Subcutaneous abdominal adipose tissue (tissue), 5 donors: ENCODE results near the gene EIF4A3.

Experiments
- H3K27ac ChIP-seq: one replicate; pipeline ENCODE4 v1.7.0; 2013; ENCODE audit warnings: low read depth, mild to moderate bottlenecking, inconsistent platforms, low read length, moderate library complexity
- H3K27me3 ChIP-seq, 5 donors: one replicate each; pipeline ENCODE4 v1.7.0; 2013; ENCODE audit warnings: low read length in 5 of 5, inconsistent platforms in 1 of 5; ENCODE audit not compliant: control insufficient read depth in 5 of 5, insufficient read depth in 4 of 5
- H3K36me3 ChIP-seq, 5 donors: one replicate each; pipeline ENCODE4 v1.7.0; 2013; ENCODE audit warnings: low read length in 5 of 5; ENCODE audit not compliant: control insufficient read depth in 5 of 5, insufficient read depth in 5 of 5
- H3K4me1 ChIP-seq, 5 donors: one replicate each; pipeline ENCODE4 v1.7.0; 2013; ENCODE audit warnings: low read length in 5 of 5, mild to moderate bottlenecking in 3 of 5, moderate library complexity in 1 of 5; ENCODE audit not compliant: control insufficient read depth in 5 of 5, insufficient read depth in 5 of 5
- H3K4me3 ChIP-seq, 5 donors: one replicate each; pipeline ENCODE4 v1.7.0; 2013; ENCODE audit warnings: low read length in 5 of 5, low read depth in 1 of 5
- H3K9ac ChIP-seq, 5 donors: one replicate each; pipeline ENCODE4 v1.7.0; 2013; ENCODE audit warnings: low read length in 5 of 5, mild to moderate bottlenecking in 4 of 5, moderate library complexity in 3 of 5
- H3K9me3 ChIP-seq, 5 donors: one replicate each; pipeline ENCODE4 v1.7.0; 2013; ENCODE audit warnings: low read length in 5 of 5; ENCODE audit not compliant: control insufficient read depth in 5 of 5
- donor health status: healthy.
- donor health status: healthy.
- donor health status: healthy.
- donor health status: healthy.
- donor health status: healthy.

The EIF4A3 gene

DNA sequence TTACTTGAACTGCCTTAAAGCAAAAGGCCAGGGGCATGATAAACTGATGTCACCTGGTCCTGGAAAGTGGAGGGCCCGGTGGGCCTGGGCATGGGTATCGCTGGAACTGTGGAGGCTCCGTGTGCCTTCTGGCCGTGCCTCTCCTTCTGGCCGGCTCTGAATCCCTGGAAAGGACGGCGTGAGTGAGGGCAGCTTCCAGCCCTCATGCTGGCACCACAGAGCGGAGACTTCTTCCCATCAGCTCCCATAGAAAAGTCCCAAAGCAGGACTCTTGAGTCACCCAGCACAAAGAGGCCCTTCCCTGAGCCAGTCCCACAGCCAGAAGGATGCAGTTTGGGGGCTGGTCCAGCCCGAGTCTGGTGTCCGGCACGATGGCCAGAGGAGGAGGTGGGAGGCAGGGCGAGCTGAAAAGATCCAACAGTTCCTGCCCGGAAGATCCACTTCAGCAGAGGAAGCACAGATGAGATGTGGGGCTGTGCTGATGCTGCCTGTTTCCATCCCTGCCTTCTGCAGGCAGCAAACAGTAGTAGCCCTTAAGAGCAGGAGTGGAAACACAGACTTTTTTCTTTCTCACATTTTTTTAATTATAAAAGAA lies 37.8 kb downstream of the EIF4A3 start:
- Histone ChIP-seq H3K36me3 (peaks cover 0 to 39% (median 4%) of the 10 kb centered on the region in 5 donors), H3K4me3 (no peak overlapping the region), H3K4me1 (peaks cover 0 to 9% (median 0%) of the 10 kb centered on the region in 5 donors)

DNA sequence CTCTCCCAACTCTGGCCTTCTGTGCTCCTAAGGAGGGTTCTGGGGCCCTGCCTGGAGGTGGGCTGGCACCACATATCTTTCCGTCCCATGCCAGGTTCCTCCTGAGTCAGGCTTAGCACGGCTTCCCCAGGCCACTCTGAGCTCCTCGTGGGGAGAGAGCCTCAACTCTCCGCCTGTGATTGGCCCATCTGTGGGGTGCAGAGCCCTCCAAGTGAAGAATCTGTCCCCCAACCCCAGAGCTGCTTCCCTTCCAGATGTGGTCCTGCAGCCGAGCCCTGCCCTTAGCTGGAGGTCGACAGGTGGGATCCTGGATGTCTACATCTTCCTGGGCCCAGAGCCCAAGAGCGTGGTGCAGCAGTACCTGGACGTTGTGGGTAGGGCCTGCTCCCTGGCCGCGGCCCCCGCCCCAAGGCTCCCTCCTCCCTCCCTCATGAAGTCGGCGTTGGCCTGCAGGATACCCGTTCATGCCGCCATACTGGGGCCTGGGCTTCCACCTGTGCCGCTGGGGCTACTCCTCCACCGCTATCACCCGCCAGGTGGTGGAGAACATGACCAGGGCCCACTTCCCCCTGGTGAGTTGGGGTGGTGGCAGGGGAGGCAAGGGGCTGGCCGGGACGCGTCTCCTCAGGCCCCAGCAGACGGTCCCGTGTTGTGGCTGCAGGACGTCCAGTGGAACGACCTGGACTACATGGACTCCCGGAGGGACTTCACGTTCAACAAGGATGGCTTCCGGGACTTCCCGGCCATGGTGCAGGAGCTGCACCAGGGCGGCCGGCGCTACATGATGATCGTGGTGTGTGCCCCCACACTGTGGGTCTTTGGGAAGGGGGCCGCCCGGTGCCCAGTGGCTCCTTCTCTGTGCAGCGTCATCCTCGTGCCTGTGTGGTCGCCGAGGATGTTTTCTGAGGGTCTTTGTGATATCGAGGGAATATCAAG lies 38.6 kb downstream of the EIF4A3 start:
- Histone ChIP-seq H3K9ac (no peak overlapping the region), H3K4me3 (no peak overlapping the region), H3K4me1 (peaks cover 0 to 9% (median 0%) of the 10 kb centered on the region in 5 donors), H3K27ac (no peak overlapping the region), H3K9me3 (no peaks in the 10 kb centered on the region), H3K27me3 (no peaks in the 10 kb centered on the region), H3K36me3 (peaks cover 0 to 38% (median 4%) of the 10 kb centered on the region in 5 donors)

More for the DNA sequence above, 37.8 kb downstream of the EIF4A3 start:
- Histone ChIP-seq H3K9ac (no peak overlapping the region), H3K9me3 (no peaks in the 10 kb centered on the region), H3K27me3 (no peaks in the 10 kb centered on the region), H3K27ac (no peak overlapping the region)

DNA sequence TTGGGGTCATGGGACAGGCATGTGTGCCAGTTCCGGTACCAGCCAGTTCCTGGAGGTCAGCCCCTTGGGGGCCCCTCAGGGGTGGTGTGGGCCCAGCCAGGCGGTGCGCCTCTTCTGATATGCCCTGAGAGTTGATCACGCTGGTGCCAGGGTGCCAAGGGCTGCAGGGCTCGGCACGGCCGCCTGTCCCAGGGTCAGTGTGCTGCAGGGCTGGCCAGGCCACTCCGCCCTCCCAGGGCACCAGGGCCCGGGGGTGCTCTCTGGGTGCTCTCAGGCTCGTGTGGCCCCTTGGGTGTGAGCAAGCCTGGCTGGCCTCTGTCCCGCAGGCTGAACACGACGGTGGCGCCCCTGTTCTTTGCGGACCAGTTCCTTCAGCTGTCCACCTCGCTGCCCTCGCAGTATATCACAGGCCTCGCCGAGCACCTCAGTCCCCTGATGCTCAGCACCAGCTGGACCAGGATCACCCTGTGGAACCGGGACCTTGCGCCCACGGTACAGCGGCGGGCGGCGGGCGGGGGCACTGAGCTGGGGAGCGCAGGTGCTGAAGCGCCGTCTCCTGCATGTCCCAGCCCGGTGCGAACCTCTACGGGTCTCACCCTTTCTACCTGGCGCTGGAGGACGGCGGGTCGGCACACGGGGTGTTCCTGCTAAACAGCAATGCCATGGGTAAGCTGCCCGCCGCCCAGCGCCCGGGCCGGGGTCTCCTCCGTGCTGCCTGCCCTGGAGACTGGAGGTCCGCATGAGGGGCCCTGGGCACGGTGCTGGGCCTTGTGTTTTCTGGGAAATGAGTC lies 39.5 kb downstream of the EIF4A3 start:
- Histone ChIP-seq H3K27me3 (no peaks in the 10 kb centered on the region), H3K36me3 (peaks cover 0 to 32% (median 4%) of the 10 kb centered on the region in 5 donors), H3K9ac (no peak overlapping the region), H3K27ac (no peak overlapping the region), H3K9me3 (no peaks in the 10 kb centered on the region), H3K4me1 (peaks cover 0 to 14% (median 3%) of the 10 kb centered on the region in 5 donors), H3K4me3 (no peak overlapping the region)

DNA sequence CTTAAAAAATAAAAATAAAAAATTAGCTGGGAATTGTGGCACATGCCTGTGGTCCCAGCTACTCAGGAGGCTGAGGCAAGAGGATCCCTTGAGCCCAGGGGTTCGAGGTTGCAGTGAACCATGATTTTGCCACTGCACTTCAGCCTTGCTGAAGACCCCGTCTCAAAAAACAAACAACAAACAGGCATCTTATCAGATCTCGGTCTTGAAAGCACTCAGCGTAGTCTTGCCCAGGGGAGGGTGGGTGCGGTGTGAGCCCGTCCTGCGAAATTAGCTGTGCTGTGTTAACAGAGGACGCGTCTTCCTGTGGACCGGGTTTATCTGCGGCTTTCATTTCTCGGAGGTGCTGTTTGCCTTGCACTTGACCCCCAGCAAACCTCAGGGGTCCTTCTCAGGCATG lies 40.2 kb downstream of the EIF4A3 start:
- H3K36me3 ChIP-seq = peaks cover 0 to 27% (median 4%) of the 10 kb centered on the region in 5 donors
- H3K9ac ChIP-seq = no peak overlapping the region
- H3K27ac ChIP-seq = no peak overlapping the region
- H3K4me1 ChIP-seq = peaks cover 3 to 21% (median 10%) of the 10 kb centered on the region in 5 donors
- no peak overlapping the region for H3K4me3 ChIP-seq
- no peaks in the 10 kb centered on the region for H3K27me3 ChIP-seq
- H3K9me3 ChIP-seq = no peaks in the 10 kb centered on the region

DNA sequence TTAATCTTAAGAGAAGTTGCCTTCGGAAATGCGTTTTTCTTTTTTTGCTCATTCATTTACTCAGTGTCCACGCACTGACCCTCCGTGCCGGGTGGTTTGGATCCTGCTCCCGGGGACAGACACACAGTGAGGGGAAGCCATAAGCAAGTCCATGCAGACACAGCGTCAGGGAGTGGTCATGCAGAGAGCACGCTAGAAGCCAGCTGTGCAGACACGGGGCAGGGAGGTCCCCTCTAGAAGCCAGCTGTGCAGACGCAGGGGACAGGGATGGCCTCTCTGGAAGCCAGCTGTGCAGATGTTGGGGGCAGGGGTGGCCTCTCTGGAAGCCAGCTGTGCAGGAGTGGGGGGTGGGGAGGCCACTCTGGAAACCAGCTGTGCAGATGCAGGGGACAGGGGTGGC lies 40.8 kb downstream of the EIF4A3 start:
- Histone ChIP-seq H3K36me3 (peaks cover 0 to 27% (median 4%) of the 10 kb centered on the region in 5 donors), H3K9ac (no peak overlapping the region)

DNA sequence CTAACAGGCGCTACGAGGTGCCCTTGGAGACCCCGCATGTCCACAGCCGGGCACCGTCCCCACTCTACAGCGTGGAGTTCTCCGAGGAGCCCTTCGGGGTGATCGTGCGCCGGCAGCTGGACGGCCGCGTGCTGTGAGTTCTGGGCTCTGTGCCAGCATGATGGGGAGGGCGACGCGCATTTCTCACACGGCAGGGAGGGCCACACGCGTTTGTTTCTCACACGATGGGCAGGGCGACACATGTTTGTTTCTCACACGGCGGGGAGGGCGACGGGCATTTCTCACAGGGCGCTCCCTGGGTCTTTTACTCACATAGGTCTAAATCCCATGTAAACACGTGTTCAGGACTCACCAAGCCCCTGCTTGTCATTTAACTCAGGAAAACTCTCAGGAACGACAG lies 41.2 kb downstream of the EIF4A3 start:
- H3K27ac ChIP-seq = no peak overlapping the region
- H3K4me3 ChIP-seq = no peak overlapping the region
- H3K9me3 ChIP-seq = no peaks in the 10 kb centered on the region
- H3K4me1 ChIP-seq = peaks cover 3 to 27% (median 15%) of the 10 kb centered on the region in 5 donors
- H3K9ac ChIP-seq = no peak overlapping the region
- no peaks in the 10 kb centered on the region for H3K27me3 ChIP-seq
- peaks cover 0 to 24% (median 4%) of the 10 kb centered on the region in 5 donors for H3K36me3 ChIP-seq

More for the DNA sequence above, 40.8 kb downstream of the EIF4A3 start:
- Histone ChIP-seq H3K4me1 (peaks cover 3 to 23% (median 12%) of the 10 kb centered on the region in 5 donors), H3K9me3 (no peaks in the 10 kb centered on the region), H3K27me3 (no peaks in the 10 kb centered on the region), H3K4me3 (no peak overlapping the region), H3K27ac (no peak overlapping the region)

DNA sequence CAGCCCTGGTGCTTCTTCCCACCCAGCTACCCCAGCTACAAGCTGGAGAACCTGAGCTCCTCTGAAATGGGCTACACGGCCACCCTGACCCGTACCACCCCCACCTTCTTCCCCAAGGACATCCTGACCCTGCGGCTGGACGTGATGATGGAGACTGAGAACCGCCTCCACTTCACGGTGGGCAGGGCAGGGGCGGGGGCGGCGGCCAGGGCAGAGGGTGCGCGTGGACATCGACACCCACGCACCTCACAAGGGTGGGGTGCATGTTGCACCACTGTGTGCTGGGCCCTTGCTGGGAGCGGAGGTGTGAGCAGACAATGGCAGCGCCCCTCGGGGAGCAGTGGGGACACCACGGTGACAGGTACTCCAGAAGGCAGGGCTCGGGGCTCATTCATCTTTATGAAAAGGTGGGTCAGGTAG lies 42.0 kb downstream of the EIF4A3 start:
- H3K9me3 ChIP-seq = no peaks in the 10 kb centered on the region
- H3K27me3 ChIP-seq = no peaks in the 10 kb centered on the region
- peaks cover 0 to 21% (median 4%) of the 10 kb centered on the region in 5 donors for H3K36me3 ChIP-seq
- H3K4me1 ChIP-seq = peaks cover 3 to 30% (median 20%) of the 10 kb centered on the region in 5 donors
- H3K4me3 ChIP-seq = no peak overlapping the region
- no peak overlapping the region for H3K9ac ChIP-seq
- no peak overlapping the region for H3K27ac ChIP-seq

DNA sequence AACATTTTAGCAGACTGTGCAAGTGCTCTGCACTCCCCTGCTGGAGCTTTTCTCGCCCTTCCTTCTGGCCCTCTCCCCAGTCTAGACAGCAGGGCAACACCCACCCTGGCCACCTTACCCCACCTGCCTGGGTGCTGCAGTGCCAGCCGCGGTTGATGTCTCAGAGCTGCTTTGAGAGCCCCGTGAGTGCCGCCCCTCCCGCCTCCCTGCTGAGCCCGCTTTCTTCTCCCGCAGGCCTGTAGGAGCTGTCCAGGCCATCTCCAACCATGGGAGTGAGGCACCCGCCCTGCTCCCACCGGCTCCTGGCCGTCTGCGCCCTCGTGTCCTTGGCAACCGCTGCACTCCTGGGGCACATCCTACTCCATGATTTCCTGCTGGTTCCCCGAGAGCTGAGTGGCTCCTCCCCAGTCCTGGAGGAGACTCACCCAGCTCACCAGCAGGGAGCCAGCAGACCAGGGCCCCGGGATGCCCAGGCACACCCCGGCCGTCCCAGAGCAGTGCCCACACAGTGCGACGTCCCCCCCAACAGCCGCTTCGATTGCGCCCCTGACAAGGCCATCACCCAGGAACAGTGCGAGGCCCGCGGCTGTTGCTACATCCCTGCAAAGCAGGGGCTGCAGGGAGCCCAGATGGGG lies 42.5 kb downstream of the EIF4A3 start:
- Histone ChIP-seq H3K4me1 (peaks cover 5 to 30% (median 20%) of the 10 kb centered on the region in 5 donors), H3K36me3 (peaks cover 0 to 21% (median 4%) of the 10 kb centered on the region in 5 donors), H3K4me3 (no peak overlapping the region), H3K27me3 (no peaks in the 10 kb centered on the region), H3K27ac (no peak overlapping the region), H3K9ac (no peak overlapping the region), H3K9me3 (no peaks in the 10 kb centered on the region)

DNA sequence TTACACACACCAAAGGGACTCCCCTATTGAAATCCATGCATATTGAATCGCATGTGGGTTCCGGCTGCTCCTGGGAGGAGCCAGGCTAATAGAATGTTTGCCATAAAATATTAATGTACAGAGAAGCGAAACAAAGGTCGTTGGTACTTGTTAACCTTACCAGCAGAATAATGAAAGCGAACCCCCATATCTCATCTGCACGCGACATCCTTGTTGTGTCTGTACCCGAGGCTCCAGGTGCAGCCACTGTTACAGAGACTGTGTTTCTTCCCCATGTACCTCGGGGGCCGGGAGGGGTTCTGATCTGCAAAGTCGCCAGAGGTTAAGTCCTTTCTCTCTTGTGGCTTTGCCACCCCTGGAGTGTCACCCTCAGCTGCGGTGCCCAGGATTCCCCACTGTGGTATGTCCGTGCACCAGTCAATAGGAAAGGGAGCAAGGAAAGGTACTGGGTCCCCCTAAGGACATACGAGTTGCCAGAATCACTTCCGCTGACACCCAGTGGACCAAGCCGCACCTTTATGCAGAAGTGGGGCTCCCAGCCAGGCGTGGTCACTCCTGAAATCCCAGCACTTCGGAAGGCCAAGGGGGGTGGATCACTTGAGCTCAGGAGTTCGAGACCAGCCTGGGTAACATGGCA lies 43.4 kb downstream of the EIF4A3 start:
- H3K4me1 ChIP-seq = peaks cover 5 to 30% (median 20%) of the 10 kb centered on the region in 5 donors
- no peak overlapping the region for H3K27ac ChIP-seq
- H3K27me3 ChIP-seq = no peaks in the 10 kb centered on the region
- H3K4me3 ChIP-seq = no peak overlapping the region
- no peaks in the 10 kb centered on the region for H3K9me3 ChIP-seq
- H3K36me3 ChIP-seq = peaks cover 0 to 14% (median 4%) of the 10 kb centered on the region in 5 donors
- no peak overlapping the region for H3K9ac ChIP-seq
